RWPE1 (cell line): Measurements from ENCODE around the gene EIPR1.

Experiments
- CTCF ChIA-PET: fragments of 350-600 bp; sonication (Branson Sonifier 250); formaldehyde crosslinking; extraction: SDS; loops from one replicate; lab custom pipeline; 2021; lab: Yijun Ruan, JAX
- POLR2A ChIA-PET: fragments of 400-600 bp; formaldehyde crosslinking; extraction: SDS; loops from one replicate; lab custom pipeline; 2020; ENCODE audit warnings: antibody characterized with exemption; ENCODE audit not compliant: low non-redundant PET; lab: Yijun Ruan, JAX
- DNase-seq: peaks from one replicate; pipeline ENCODE4 v3.0.0; 2012; ENCODE audit warnings: low spot score
- H3K27ac ChIP-seq: fragments of 450-650 bp; 2 replicates; pipeline ENCODE4 v1.5.1; 2017
- TF ChIP-seq, protein P1 (sequence below): fragments of 450-650 bp; conservative IDR thresholded peaks from 2 replicates; pipeline ENCODE4 v1.5.1; 2017; ENCODE audit warnings: low read depth, mild to moderate bottlenecking

The EIPR1 gene

DNA sequence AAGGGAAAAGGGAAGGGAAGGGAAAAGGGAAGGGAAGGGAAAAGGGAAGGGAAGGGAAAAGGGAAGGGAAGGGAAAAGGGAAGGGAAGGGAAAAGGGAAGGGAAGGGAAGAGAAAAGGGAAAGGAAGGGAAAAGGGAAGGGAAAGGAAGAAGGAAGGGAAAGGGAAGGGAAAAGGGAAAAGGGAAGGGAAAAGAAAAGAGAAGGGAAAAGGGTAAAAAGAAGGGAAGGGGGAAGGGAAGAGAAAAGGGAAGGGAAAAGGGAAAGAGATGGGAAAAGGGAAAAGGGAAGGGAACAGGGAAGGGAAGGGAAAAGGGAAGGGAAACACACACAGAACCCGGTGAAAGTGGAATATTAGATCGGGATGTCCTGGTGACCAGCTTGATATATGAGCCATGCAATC is 40.8 kb downstream of the EIPR1 start:
- ChIA-PET POLR2A (no interaction called here), CTCF (no interaction called here)

DNA sequence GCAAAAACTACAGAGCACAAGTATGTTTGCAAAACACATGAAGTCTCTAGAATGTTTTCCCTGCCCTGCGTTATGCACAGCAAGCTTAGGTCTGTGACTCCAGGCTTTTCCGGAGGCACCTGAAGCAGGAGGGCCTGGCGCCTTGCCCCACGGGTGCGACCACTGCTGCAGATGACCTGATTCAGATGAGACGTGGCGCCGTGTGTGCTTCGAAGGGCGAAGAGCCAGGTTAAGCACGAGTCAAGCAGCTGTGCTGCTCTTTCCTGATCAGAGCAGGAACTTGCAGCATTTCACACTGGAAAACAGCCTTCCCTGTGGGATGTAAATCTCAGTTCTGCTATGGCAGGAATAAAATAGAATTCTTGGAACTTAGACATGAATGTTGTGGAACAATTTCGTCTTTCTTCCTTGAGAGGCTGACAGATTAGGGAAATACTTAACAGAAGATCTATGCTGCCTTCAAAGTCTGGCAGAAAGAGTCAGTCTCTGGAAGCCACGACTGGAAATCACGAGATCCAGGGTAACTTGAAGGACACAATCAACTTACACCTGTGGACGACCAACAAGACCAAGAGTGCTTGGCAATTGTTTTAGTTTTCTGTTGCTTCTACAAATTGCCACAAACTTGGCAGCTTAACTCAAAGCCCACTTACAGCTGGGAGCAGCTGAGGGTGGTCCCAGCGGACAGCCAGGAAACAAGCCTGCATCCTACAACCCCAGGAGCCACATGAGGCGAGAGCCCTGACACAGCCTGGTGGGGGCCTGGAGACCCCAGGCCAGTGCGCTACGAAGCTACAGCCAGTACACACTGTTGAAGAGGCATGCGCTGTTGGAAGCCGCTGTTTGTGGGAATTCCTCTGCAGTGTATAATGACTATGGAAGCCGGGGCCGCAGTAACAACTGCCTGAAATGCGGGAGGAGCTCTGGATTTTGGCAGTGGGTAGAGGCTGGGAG is 42.9 kb downstream of the EIPR1 start:
- TF ChIP-seq, protein P1, sequence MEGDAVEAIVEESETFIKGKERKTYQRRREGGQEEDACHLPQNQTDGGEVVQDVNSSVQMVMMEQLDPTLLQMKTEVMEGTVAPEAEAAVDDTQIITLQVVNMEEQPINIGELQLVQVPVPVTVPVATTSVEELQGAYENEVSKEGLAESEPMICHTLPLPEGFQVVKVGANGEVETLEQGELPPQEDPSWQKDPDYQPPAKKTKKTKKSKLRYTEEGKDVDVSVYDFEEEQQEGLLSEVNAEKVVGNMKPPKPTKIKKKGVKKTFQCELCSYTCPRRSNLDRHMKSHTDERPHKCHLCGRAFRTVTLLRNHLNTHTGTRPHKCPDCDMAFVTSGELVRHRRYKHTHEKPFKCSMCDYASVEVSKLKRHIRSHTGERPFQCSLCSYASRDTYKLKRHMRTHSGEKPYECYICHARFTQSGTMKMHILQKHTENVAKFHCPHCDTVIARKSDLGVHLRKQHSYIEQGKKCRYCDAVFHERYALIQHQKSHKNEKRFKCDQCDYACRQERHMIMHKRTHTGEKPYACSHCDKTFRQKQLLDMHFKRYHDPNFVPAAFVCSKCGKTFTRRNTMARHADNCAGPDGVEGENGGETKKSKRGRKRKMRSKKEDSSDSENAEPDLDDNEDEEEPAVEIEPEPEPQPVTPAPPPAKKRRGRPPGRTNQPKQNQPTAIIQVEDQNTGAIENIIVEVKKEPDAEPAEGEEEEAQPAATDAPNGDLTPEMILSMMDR: no peak
- POLR2A ChIA-PET: no interaction called here
- CTCF ChIA-PET: interaction anchor here (0.7 kb wide), 1 partner anchor 1455 kb away, joined by 3 read pairs; no protein-coding TSS in a partner anchor

More for the DNA sequence above, 40.8 kb downstream of the EIPR1 start:
- DNase-seq: no peak
- TF ChIP-seq, protein P1: no peak
- no peak overlapping the region for H3K27ac ChIP-seq

DNA sequence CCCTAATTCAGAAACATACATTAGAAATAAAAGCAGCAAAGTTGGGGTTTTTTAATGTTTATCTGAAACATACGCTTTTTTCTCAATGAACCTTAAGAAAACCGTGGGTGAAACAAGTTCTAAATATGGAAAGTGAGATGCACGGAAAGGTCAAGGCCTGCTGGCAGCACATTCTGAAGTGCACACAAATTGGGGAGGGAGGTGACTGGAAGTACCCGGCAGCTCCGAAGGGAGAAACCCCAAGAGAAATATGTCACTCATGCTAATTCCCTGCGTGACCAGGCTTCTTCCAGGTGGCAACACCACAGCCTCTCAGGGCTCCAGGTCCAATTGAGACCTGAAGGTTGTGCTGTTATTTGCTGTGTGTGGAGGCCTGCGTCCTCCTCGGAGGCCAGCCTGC is 45.5 kb downstream of the EIPR1 start:
- no peak overlapping the region for H3K27ac ChIP-seq
- DNase-seq: no peak
- TF ChIP-seq, protein P1: no peak
- CTCF ChIA-PET: no interaction called here
- POLR2A ChIA-PET: no interaction called here

More for the DNA sequence above, 42.9 kb downstream of the EIPR1 start:
- DNase-seq: no peak
- H3K27ac ChIP-seq: no peak overlapping the region

DNA sequence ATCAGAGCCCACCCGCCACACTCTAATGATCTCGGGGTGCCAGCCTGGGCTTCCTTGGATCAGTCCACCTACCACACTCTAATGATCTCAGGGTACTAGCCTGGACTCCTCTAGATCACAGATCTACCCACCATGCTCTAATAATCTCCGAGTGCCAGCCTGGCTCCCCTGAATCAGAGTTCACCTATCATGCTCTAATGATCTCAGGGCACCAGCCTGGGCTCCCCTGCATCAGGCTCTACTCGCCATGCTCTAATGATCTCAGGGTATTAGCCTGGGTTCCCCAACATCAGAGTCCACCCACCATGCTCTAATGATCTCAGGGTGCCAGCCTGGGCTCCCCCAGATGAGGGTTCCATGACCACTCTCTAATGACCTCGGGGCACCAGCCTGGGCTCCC is 48.1 kb downstream of the EIPR1 start:
- ChIA-PET POLR2A (no interaction called here), CTCF (no interaction called here)
- TF ChIP-seq, protein P1: no peak
- no peak for DNase-seq
- no peak overlapping the region for H3K27ac ChIP-seq

DNA sequence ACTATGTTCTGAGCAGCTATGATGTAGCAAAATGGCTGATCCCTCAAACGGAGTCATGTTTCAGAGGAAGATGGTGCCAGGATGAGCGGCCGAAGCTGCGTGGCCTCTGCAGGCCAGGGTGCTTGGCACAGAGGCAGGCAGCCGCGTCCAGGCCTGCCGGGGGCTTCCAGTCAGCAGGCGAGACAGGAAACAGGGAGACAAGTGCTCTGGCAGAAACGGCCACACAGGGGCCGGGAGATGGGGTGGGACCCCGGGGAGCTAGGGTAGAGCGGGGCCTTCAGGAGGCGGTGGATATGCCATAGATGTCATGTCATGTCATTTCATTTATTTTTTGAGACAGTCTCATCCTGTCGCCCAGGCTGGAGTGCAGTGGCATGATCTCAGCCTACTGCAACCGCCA is 50.7 kb downstream of the EIPR1 start:
- TF ChIP-seq, protein P1: no peak
- DNase-seq: no peak
- no peak overlapping the region for H3K27ac ChIP-seq
- CTCF ChIA-PET: interaction anchor here (0.5 to 0.6 kb wide), 2 partner anchors 209 to 226 kb away, joined by 3 to 9 read pairs; no protein-coding TSS in a partner anchor
- POLR2A ChIA-PET: no interaction called here

DNA sequence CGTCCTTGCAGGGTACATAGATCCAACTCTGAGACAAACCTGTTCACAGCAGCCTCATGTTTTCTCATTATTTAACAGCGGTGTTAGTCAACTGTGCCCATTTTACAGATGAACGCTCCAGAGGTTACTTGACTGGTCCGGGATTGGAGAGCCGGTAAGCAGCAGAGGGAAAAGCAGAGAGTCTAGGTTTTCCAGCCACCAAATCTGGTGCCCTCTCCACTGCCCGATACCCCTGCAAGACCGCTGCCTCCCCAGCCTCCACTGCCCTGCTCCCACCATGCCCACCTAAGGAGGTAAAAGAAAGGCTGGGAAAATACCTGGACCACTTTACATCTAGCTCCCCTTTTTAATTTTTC is 51.5 kb downstream of the EIPR1 start:
- no peak overlapping the region for H3K27ac ChIP-seq
- no peak for DNase-seq
- CTCF ChIA-PET: interaction anchor here (0.5 kb wide), 1 partner anchor 227 kb away, joined by 9 read pairs; no protein-coding TSS in a partner anchor
- POLR2A ChIA-PET: no interaction called here
- TF ChIP-seq, protein P1: no peak
